ENCODE measurements around the gene HEPHL1. TPM values are rescaled to one million over a fixed set of nuclear protein-coding genes. Genes with fewer than 3 reads are reported as not detected.

HEPHL1 gene
- total RNA-seq, 3 donors from 2014 or later (not counting 1 experiment from before 2014, with no cell fraction given) = not detected

- peaks cover 2 to 9% of the 10 kb centered on the region in 2 donors for H3K9me3 Mint-ChIP-seq
- no peak for TF ChIP-seq CTCF (IDR thresholded peaks at IDR 0.05)
- H3K4me1 ChIP-seq (ENCODE audit: control insufficient read depth, insufficient read depth, low read length) = no peaks in the 10 kb centered on the region
- no peaks in the 10 kb centered on the region for H3K4me1 Mint-ChIP-seq
- no peaks in the 10 kb centered on the region for H3K27me3 ChIP-seq (ENCODE audit: control insufficient read depth, insufficient read depth, low read length)
- intact Hi-C loops (cut with micrococcal nuclease) = no loop called here
- H3K36me3 Mint-ChIP-seq = no peaks in the 10 kb centered on the region
- H3K9me3 ChIP-seq (ENCODE audit: control insufficient read depth, insufficient read depth, low read length) = no peaks in the 10 kb centered on the region
- H3K4me3 Mint-ChIP-seq = no peak overlapping the region
- DNase-seq (no peak), ATAC-seq (no peak)
- no peak overlapping the region for H3K4me3 ChIP-seq (ENCODE audit: low read length)
- H3K27me3 Mint-ChIP-seq (ENCODE audit: low read depth in 2 of 2) = peaks cover 0 to 6% of the 10 kb centered on the region in 2 donors
- no peak overlapping the region for H3K27ac Mint-ChIP-seq
- H3K36me3 ChIP-seq (ENCODE audit: control insufficient read depth, insufficient read depth, low read length) = no peaks in the 10 kb centered on the region
- H3K27ac ChIP-seq (ENCODE audit: low read length) = no peak overlapping the region
- 84% methylated on average over 3 of the region's 4 CpGs for WGBS (ENCODE audit: insufficient coverage)
Observed at GRCh38 chr11:94031625-94032024, 10.5 kb downstream of the HEPHL1 start.

GRCh38 chr11:94032066-94032465 lies 10.9 kb downstream of the HEPHL1 start:
- no peak for TF ChIP-seq CTCF (IDR thresholded peaks at IDR 0.05)
- intact Hi-C loops (cut with micrococcal nuclease) = no loop called here
- no peak overlapping the region for H3K27ac ChIP-seq (ENCODE audit: low read length)
- peaks cover 0 to 3% of the 10 kb centered on the region in 2 donors for H3K27me3 Mint-ChIP-seq (ENCODE audit: low read depth in 2 of 2)
- H3K4me1 Mint-ChIP-seq = no peaks in the 10 kb centered on the region
- no peak overlapping the region for H3K4me3 ChIP-seq (ENCODE audit: low read length)
- peaks cover 2 to 9% of the 10 kb centered on the region in 2 donors for H3K9me3 Mint-ChIP-seq
- H3K4me1 ChIP-seq (ENCODE audit: control insufficient read depth, insufficient read depth, low read length) = no peaks in the 10 kb centered on the region
- no peaks in the 10 kb centered on the region for H3K36me3 ChIP-seq (ENCODE audit: control insufficient read depth, insufficient read depth, low read length)
- H3K27me3 ChIP-seq (ENCODE audit: control insufficient read depth, insufficient read depth, low read length) = no peaks in the 10 kb centered on the region
- H3K27ac Mint-ChIP-seq = no peak overlapping the region
- ATAC-seq (no peak), DNase-seq (no peak)
- no peaks in the 10 kb centered on the region for H3K9me3 ChIP-seq (ENCODE audit: control insufficient read depth, insufficient read depth, low read length)
- WGBS (ENCODE audit: insufficient coverage) = 81% methylated on average over 5 of the region's 5 CpGs
- no peak overlapping the region for H3K4me3 Mint-ChIP-seq
- no peaks in the 10 kb centered on the region for H3K36me3 Mint-ChIP-seq

GRCh38 chr11:94032725-94033124 lies 11.6 kb downstream of the HEPHL1 start:
- Histone ChIP-seq H3K9me3 (ENCODE audit: control insufficient read depth, insufficient read depth, low read length) (no peaks in the 10 kb centered on the region), H3K36me3 (ENCODE audit: control insufficient read depth, insufficient read depth, low read length) (no peaks in the 10 kb centered on the region), H3K27ac (ENCODE audit: low read length) (no peak overlapping the region), H3K4me3 (ENCODE audit: low read length) (no peak overlapping the region), H3K4me1 (ENCODE audit: control insufficient read depth, insufficient read depth, low read length) (no peaks in the 10 kb centered on the region), H3K27me3 (ENCODE audit: control insufficient read depth, insufficient read depth, low read length) (no peaks in the 10 kb centered on the region)
- Mint-ChIP-seq H3K4me3 (no peak overlapping the region), H3K36me3 (no peaks in the 10 kb centered on the region), H3K27me3 (ENCODE audit: low read depth in 2 of 2) (no peaks in the 10 kb centered on the region), H3K4me1 (no peaks in the 10 kb centered on the region), H3K27ac (no peak overlapping the region), H3K9me3 (peaks cover 2 to 9% of the 10 kb centered on the region in 2 donors)
- ATAC-seq (no peak), DNase-seq (no peak)
- intact Hi-C loops (cut with micrococcal nuclease) = no loop called here
- no peak for TF ChIP-seq CTCF (IDR thresholded peaks at IDR 0.05)
- WGBS (ENCODE audit: insufficient coverage) = 87% methylated on average over 8 of the region's 8 CpGs

GRCh38 chr11:94034207-94034606 lies 13.1 kb downstream of the HEPHL1 start:
- no peak for ATAC-seq
- TF ChIP-seq CTCF (IDR thresholded peaks at IDR 0.05) = no peak
- H3K4me3 ChIP-seq (ENCODE audit: low read length) = no peak overlapping the region

More at GRCh38 chr11:94034207-94034606, 13.1 kb downstream of the HEPHL1 start:
- Histone ChIP-seq H3K9me3 (ENCODE audit: control insufficient read depth, insufficient read depth, low read length) (no peaks in the 10 kb centered on the region), H3K27me3 (ENCODE audit: control insufficient read depth, insufficient read depth, low read length) (no peaks in the 10 kb centered on the region), H3K27ac (ENCODE audit: low read length) (no peak overlapping the region), H3K4me1 (ENCODE audit: control insufficient read depth, insufficient read depth, low read length) (no peaks in the 10 kb centered on the region), H3K36me3 (ENCODE audit: control insufficient read depth, insufficient read depth, low read length) (no peaks in the 10 kb centered on the region)
- H3K9me3 Mint-ChIP-seq = peaks cover 2 to 7% of the 10 kb centered on the region in 2 donors
- no peaks in the 10 kb centered on the region for H3K36me3 Mint-ChIP-seq
- intact Hi-C loops (cut with micrococcal nuclease) = no loop called here
- H3K4me3 Mint-ChIP-seq = no peak overlapping the region
- no peaks in the 10 kb centered on the region for H3K27me3 Mint-ChIP-seq (ENCODE audit: low read depth in 2 of 2)
- H3K4me1 Mint-ChIP-seq = no peaks in the 10 kb centered on the region
- no peak for DNase-seq
- no peak overlapping the region for H3K27ac Mint-ChIP-seq
- WGBS (ENCODE audit: insufficient coverage) = 43% methylated on average over 1 of the region's 1 CpG
